Colonic mucosa (tissue), 4 donors: ENCODE data around the gene TCEAL3. TPM values are rescaled to one million over a fixed set of nuclear protein-coding genes. Genes with fewer than 3 reads are reported as not detected.

Source experiments
- DNase-seq: peaks from one replicate; pipeline ENCODE4 v3.0.0-alpha.2; 2020
- H3K27ac ChIP-seq: fragments of 200-600 bp; one replicate; pipeline ENCODE4 v1.8.0; 2021
- H3K27me3 ChIP-seq: fragments of 200-600 bp; one replicate; pipeline ENCODE4 v1.8.0; 2021
- H3K36me3 ChIP-seq: fragments of 200-600 bp; one replicate; pipeline ENCODE4 v1.8.0; 2021
- H3K4me1 ChIP-seq: fragments of 200-600 bp; one replicate; pipeline ENCODE4 v1.8.0; 2021; ENCODE audit warnings: mild to moderate bottlenecking
- H3K4me3 ChIP-seq: fragments of 200-600 bp; one replicate; pipeline ENCODE4 v1.8.0; 2021
- H3K9ac ChIP-seq, 2 donors: one replicate each; pipeline ENCODE4 v1.7.0; 2013; ENCODE audit warnings: control low read depth in 2 of 2, low read depth in 2 of 2, low read length in 2 of 2
- H3K9me3 ChIP-seq: fragments of 200-600 bp; one replicate; pipeline ENCODE4 v1.8.0; 2021
- intact Hi-C: fragments of 100-400 bp; cut with DNase I; formaldehyde crosslinking; loops from one replicate; pipeline ENCODE4 v1.14.1; 2022
- total RNA-seq, 2 donors: library from RNA; stranded (reverse); fragmentation: NEBNext Ultra II Directional in 1 of 2; extraction: Animal tissue kit (Norgen Biotek cat#: 25700) in 1 of 2; gene quantifications; one replicate each; pipeline ENCODE4 v1.2.1, GENCODE V29; 2021
- TF ChIP-seq, protein P1 (sequence below): fragments of 200-600 bp; IDR thresholded peaks from one replicate; pipeline ENCODE4 v1.8.0; 2022; ENCODE audit warnings: antibody characterized with exemption, mild to moderate bottlenecking
- donor health status: healthy.
- donor health status: DM: no; HTN: no; CAD: no.
- donor health status: DM: no; HTN: no; CAD: no.

TCEAL3 gene
- total RNA-seq, 2 donors from 2014 or later, result 4.9 to 7.8 TPM

DNA sequence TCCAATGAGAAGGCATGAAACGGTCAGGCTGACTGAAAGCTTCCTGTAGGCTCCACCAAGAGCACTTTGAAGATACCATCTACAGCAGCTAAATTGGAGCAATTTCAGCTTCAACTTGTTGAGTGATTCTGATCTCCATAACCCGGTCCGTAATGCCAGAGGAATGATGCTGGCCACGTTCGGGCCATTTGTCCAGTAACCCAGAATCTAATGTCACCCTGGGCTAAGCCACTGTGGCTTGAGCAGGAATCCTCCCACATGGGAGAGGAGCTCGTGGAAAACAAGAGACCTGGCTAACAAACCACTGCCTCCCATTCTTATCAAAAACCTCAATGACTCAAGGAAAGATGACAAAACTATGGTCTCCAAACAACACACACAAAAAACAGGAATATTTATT is 36.6 kb upstream of the TCEAL3 start:
- Histone ChIP-seq H3K27me3 (peaks cover 5% of the 10 kb centered on the region), H3K4me3 (no peak overlapping the region), H3K9me3 (no peaks in the 10 kb centered on the region), H3K9ac (no peak overlapping the region), H3K27ac (no peak overlapping the region), H3K4me1 (no peaks in the 10 kb centered on the region), H3K36me3 (no peaks in the 10 kb centered on the region)
- no peak for DNase-seq
- TF ChIP-seq, protein P1, sequence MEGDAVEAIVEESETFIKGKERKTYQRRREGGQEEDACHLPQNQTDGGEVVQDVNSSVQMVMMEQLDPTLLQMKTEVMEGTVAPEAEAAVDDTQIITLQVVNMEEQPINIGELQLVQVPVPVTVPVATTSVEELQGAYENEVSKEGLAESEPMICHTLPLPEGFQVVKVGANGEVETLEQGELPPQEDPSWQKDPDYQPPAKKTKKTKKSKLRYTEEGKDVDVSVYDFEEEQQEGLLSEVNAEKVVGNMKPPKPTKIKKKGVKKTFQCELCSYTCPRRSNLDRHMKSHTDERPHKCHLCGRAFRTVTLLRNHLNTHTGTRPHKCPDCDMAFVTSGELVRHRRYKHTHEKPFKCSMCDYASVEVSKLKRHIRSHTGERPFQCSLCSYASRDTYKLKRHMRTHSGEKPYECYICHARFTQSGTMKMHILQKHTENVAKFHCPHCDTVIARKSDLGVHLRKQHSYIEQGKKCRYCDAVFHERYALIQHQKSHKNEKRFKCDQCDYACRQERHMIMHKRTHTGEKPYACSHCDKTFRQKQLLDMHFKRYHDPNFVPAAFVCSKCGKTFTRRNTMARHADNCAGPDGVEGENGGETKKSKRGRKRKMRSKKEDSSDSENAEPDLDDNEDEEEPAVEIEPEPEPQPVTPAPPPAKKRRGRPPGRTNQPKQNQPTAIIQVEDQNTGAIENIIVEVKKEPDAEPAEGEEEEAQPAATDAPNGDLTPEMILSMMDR, result no peak
- intact Hi-C loops, result no loop called here

DNA sequence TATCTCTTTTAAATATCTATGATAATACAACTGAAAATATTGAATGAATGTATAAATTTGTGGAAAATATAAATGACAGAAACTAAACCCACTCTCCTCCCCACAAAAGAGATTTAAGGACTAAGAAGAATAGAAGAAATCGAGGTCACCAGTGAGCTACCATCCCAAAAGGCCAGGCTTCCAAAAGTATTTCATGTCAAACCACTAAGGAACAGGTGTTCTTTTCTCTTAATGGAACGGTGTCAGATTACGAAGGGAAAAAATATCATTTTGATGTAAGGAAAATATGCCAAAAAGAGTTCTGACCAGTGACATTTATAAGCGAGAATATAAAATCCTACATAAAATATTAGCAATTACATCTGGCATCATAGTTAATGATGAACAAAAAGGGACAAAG is 36.0 kb upstream of the TCEAL3 start:
- TF ChIP-seq, protein P1, result no peak
- intact Hi-C loops, result no loop called here
- Histone ChIP-seq H3K4me3 (no peak overlapping the region), H3K27me3 (peaks cover 5% of the 10 kb centered on the region), H3K9ac (no peak overlapping the region), H3K27ac (no peak overlapping the region), H3K36me3 (no peaks in the 10 kb centered on the region), H3K9me3 (no peaks in the 10 kb centered on the region), H3K4me1 (no peaks in the 10 kb centered on the region)
- no peak for DNase-seq

DNA sequence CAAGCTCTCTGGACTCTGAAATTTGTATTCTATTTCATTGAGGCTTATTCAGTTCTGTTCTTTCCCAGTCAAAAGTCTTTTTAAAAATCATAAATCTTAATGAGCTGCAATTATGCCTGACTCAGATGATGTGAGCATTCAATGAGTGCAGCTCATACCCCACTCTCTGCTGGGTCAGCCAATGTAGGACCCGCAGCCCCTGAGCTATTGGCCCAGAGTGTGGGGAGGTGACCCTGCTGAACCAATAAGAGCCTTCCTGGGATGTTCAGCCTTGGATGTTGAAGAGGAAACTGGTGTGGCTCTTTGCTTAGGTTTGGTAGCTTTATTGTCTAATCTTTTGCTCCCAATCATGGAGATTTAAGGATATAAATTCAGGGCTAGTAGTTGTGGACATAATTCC is 34.6 kb upstream of the TCEAL3 start:
- intact Hi-C loops, result no loop called here
- peaks cover 5% of the 10 kb centered on the region for H3K27me3 ChIP-seq
- H3K27ac ChIP-seq, result no peak overlapping the region
- no peaks in the 10 kb centered on the region for H3K36me3 ChIP-seq
- H3K9me3 ChIP-seq, result no peaks in the 10 kb centered on the region
- TF ChIP-seq, protein P1, result no peak
- no peak overlapping the region for H3K4me3 ChIP-seq
- DNase-seq, result no peak
- no peaks in the 10 kb centered on the region for H3K4me1 ChIP-seq
- no peak overlapping the region for H3K9ac ChIP-seq

DNA sequence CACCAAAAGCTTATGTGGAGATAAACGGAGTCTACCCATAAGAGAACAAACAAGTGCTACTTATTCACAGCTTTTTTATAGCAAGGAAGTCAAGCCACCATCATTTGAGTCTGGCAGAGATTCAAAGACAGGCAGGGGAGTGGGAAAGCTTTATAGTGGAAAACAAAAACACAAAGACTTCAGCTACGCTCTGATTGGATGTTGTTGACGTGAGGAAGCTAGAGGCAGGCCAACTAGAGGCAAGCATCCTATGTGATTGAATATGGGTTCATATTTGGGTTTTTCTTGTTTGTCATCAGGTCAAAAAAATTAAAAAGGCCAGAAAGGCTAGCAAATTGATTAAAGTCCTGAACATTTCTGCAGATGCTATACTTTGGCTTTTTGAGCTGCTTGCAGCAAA is 23.2 kb upstream of the TCEAL3 start:
- intact Hi-C loops, result no loop called here
- Histone ChIP-seq H3K36me3 (no peaks in the 10 kb centered on the region), H3K4me3 (no peak overlapping the region), H3K27me3 (no peaks in the 10 kb centered on the region), H3K9ac (no peak overlapping the region), H3K27ac (no peak overlapping the region), H3K4me1 (no peaks in the 10 kb centered on the region), H3K9me3 (no peaks in the 10 kb centered on the region)
- TF ChIP-seq, protein P1, result no peak
- no peak for DNase-seq

DNA sequence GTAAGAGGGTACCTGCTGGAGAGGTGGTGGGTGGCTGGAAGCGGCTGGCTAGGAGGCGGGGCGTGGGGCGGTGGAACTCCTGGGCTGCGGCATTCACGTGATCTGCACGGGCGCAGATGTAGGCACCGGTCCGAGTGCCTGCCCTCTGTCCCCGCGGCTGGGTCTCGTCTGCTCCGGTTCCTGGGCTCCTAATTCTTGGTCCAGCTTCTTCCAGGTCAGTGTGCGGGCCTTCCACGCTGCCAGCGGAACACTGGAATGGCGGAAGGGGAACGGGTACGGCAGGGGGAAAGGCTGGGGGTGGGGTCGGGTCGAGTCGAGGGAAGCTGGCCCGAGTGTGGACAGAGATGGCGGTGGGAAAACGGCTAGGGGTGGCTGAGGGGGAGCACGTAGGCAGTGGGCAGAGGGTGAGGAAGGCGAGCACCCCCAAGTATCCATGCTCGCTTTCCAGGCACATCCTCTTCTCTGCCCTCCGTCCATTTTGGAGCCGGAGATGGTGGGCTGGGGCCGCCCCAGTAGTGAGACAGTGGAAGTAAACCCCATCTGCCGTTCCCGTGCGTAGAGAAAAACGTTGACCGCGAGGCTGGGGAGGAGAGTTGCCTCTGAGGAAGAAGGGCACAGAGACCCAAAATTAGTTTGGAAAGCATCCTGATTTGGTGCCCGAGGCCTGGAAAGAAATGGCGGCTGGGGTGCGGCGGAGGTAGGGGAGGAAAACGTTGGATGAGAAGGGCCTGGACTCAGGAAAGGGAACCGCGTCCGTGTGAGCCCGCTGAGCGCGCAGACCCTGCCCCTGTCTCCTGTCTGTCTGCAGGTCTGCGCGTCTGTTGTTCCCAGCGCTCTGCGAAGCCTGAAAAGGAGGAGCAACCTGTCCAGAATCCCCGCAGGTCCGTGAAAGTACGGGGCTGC is 22.1 kb upstream of the TCEAL3 start, which contains the start of gene TCEAL4:
Gene TCEAL4 (plus strand): TSS at position 105 of the 903 bp plus-strand sequence. CDS start 1,161 bp downstream, outside the sequence.
- Histone ChIP-seq H3K4me3 (peak within 1 kb of the TSS; percentile 54), H3K27me3 (no peaks in the 10 kb centered on the region), H3K4me1 (no peaks in the 10 kb centered on the region), H3K27ac (peak within 1 kb of the TSS; percentile 45), H3K9me3 (no peaks in the 10 kb centered on the region), H3K36me3 (no peaks in the 10 kb centered on the region), H3K9ac (peak within 1 kb of the TSS; percentile 66 to 81)
- DNase-seq, result peak; percentile 62
- TF ChIP-seq, protein P1, result no peak
- intact Hi-C loops, result no loop called here
